HG03045 (cell line): ENCODE results near the gene HTR4.

ENCODE experiments used
- ATAC-seq: cut with Tn5 transposase; IDR thresholded peaks from one replicate; pipeline ENCODE4 v1.9.1; 2021; ENCODE audit warnings: mild to moderate bottlenecking, moderate library complexity; ENCODE audit not compliant: unreplicated experiment

Gene HTR4

GRCh38 chr5:148615644-148616275 is 38.6 kb downstream of the HTR4 start:
- ATAC-seq, result no peak

DNA sequence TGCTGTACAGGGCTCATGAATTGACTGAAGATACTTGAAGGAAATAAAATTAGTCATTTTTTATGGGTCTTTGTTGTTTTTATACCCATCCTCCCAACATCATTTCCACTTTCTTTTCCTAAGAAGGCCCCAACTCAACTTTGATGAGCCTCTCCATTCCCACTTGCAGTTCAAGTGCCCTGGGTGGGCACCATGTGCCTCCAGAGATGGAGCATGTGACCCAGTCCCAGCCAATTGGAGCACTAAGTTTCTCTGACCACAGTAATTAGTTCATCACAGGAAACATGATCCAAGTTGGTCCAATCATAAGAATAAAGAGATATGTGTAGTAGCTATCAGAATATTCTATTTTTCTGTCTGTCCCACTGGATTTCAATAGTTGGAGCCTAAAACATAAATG is 46.9 kb downstream of the HTR4 start:
- ATAC-seq, result no peak

GRCh38 chr5:148606296-148606695 is 48.0 kb downstream of the HTR4 start:
- no peak for ATAC-seq

DNA sequence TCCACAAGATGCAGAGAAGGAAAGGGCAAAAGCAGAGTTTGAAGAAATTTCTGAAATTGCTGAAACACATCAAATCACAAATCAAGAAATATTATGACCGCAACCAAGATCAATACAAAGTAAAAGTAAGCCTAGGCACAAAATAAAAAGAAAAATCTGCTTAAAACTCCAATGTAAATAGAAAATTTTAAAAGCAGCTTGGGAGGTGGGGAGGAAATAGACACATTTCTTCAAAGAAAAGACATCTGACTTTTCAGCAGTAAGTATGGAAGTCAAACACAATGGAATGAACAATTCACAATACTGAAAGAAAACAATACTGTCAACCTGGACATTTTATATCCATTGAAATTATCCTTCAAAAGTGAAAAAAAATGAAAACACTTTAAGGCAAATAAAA is 55.1 kb downstream of the HTR4 start:
- ATAC-seq, result no peak

- no peak for ATAC-seq
These were observed 58.6 kb downstream of the HTR4 start for GRCh38 chr5:148595697-148596096.

GRCh38 chr5:148586796-148587195 is 67.5 kb downstream of the HTR4 start:
- no peak for ATAC-seq

DNA sequence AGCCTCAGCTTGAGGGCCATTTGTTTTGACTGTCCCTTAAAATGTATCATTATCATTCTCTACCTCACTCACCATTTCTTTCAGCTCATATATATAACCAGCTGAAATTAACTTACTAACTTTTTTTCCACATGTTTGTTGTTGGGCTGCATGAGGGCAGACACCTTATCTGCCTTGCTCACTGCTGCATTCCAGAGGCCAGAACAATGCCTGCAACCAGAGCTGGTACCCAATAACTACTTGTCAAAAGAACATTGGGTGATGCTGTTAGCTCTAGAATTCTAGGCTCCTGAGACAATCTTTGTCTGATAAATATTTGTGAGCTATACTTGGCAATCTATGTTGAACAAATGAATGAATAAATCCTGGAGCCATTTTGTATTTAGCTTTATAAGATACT is 68.3 kb downstream of the HTR4 start:
- no peak for ATAC-seq

- no peak for ATAC-seq
These were observed 70.2 kb downstream of the HTR4 start for GRCh38 chr5:148584103-148584502.

DNA sequence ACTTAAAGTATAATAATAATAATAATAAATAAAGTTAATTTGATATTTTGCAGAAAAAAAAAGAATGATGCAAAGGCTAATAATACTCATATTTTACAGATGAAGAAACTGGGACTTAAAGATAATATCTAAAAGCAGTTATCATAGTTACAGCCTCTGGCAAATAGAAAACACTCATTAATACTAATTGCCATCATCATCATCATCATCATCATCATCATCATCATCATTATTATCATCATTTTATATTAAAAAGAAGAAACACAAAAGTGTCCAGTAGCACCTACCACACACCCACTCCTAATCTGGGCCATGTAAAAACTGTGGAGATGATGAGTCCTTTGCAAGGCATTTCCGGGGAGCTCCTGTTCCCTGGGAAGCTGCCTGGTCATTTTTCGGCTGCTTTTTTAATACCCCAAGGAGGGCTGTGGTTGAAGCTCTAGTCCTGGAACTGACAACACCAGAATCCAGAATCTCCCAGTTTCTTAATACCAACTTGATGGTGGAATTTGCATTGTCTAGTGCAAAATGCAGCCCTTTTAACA is 70.8 kb downstream of the HTR4 start:
- ATAC-seq, result no peak

DNA sequence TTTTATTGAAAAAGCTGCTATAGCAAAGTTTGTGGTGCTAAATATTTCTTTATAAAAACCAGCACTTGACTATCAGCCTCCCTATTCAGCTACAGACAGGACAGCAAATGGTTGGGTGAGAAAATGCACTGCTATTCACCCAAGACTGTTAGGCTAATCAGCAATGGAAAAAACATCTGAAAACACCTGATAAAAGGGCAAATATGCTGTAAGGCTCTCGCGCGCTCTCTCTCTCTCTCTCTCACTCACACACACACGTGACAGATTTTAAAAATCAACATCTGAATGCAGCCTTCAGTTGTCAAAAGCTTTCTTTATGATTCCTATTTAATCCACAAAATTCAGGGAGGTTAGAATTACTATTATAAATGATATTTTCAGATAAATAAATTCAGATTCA is 80.2 kb downstream of the HTR4 start:
- no peak for ATAC-seq

DNA sequence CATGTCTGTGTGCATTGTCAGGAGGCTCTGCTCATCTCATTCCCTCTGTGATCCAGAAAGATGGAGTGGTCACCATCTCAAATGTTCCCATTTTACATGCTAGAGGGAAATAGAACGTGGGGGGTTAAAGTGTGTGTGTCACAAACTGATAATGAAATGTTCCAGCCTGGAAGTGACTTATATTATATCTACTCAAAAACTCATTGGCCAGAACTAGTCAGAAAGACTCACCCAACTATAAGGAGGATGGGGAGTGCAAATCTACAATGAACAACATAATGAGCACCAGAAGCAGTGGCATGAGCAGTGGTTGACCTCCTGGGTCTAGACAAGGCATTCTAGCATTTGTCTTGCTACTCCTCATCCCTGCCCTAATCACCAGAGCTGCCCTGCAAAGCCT is 81.0 kb downstream of the HTR4 start:
- no peak for ATAC-seq

GRCh38 chr5:148569948-148570347 is 84.4 kb downstream of the HTR4 start:
- no peak for ATAC-seq

DNA sequence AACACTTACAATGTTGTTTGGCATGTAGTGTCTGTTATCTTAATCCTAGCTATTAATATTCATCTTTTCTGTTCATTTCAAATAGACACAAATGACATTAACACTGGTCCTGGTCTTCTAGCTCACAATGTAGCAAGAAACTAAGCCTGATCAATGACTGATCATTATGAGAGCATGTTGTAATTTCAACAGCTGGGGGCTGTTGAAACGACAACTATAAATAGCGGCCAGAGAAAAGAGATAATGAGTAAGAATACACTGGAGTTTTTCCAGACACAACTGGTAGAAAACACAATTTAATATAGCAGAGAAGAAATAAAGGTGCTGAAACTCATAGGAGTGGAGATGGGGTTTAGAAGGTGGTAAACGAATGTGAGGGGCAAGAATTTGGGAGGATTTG is 89.2 kb downstream of the HTR4 start:
- no peak for ATAC-seq

- ATAC-seq, result no peak
These were observed 91.3 kb downstream of the HTR4 start for GRCh38 chr5:148563021-148563420.

DNA sequence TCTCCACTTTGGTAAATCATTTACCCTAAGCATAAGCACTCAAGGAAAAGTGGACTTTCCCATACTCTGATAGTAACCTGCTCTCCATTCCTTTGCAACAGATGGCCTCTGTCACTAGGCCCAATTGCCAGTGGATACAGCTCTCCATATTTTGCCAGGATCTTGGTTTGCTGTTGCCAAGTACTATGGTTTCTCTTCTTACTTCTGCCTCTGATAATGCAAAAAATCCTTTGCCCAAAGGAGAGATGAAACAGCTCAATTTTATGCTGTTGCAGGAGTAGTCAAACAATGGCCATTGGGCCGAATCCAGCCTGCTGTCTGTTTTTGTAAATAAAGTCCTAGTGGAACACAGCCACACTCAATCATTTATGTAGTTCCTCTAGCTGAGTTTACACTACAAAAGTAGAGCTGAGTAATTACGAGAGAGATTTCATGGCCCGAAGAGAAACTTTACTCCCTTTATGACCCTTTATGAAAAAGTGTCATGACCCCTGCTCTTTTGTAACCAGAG is 92.5 kb downstream of the HTR4 start:
- ATAC-seq, result no peak

- ATAC-seq, result no peak
These were observed 94.9 kb downstream of the HTR4 start for GRCh38 chr5:148559461-148559860.

GRCh38 chr5:148558892-148559291 is 95.4 kb downstream of the HTR4 start:
- ATAC-seq, result no peak

DNA sequence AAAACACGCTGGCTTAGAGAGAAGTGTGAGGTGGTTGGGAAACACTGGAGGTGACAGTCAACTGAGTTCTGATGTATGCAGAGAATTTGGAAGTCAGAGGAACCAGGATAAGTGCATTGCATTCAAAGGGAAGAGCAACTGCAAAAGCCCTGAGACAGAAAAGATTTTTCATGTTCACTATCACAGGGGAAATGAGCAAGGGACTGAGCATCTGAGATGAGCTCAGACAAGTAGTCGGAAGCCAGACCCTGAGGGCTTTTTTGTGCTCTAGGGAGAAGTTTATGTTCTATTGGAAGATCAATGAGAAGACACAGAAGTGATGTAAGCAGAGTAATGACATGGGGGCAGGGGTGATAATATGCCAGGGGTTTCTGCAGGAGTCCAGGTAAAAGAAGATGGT is 97.5 kb downstream of the HTR4 start:
- ATAC-seq, result no peak

GRCh38 chr5:148554621-148555020 is 99.7 kb downstream of the HTR4 start:
- ATAC-seq, result no peak

DNA sequence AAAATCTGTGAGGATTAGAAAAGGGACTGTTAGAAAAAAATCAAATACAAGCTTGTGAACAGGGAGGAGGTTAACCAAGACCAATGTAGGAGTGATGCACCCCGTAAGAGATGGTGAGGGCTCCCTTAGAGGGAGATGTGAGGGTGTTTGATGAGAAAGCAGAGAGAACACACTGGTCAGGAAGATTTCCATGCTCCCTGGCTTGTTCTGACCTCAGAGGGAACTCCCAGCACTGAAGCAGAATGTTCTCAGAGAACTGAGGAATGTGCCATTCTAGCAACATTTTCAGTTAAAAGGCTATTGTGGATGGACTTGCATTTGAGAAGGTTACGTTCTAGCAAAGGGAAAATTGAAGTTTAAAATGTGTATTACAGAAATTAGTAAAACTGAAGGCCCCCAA is 110.6 kb downstream of the HTR4 start:
- ATAC-seq, result no peak

DNA sequence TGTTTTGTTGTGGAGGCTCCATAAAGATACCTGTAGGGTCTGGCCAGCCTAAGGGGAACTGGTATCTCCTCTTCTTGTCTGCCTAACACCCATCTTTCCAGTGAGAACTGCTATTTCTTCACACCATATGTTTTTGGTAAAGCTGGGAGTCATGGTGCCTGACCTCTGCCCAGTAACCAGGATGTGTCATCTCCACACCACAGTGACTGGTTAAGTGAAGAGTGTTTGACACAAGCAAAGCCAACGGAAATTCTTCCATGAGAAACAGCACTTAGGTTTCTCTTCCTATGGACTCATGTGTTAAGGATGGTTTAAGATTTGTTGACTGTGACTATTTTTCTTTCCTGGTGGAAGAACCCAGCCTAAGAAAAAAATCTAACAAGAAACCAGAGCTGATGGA is 111.5 kb downstream of the HTR4 start:
- no peak for ATAC-seq

DNA sequence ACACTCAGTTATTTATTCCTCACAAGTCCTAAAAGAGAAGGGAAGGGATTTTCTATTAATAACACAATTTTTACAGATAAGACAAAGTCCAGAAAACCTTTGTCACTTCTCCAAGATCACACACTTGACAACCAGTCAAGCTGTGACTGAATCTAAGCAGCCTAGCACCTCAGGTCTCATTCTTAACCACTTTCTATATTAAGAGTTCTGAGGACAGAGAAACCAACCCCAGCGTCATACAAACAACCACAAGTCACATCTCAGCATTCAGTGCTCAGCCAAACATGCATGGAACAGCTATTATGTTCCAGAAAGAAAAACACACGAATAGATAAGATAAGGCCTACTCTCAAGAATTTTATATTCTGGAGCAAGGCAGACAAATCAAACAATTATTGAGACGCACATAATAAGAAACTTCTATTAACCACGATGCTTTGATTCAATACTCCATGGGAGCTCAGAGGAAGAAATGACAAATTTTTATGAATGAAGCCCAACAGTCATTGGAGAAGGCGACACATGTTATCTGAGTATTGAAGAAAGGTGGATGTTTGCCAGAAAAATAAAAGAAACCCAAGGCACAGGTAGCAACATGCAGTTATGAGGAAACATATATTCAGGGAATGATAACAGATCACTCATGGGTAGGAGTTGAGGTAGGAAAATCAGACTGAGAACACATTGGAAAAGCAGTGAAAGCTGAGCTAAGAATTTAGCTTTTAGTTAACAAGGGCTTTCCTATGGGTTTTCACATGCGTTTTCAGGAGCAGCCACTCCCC is 113.1 kb downstream of the HTR4 start:
- no peak for ATAC-seq
